Lower lobe of right lung (tissue), 2 donors: ENCODE results near the gene TGFB3. TPM values are rescaled to one million over a fixed set of nuclear protein-coding genes. Genes with fewer than 3 reads are reported as not detected.
"Not testable (repeated sequence)": the region's sequence is repeated elsewhere in the genome, so short reads cannot be mapped to it uniquely, and the experiment has no call there.

Experiments
- ATAC-seq, 2 donors: fragments of 200-7000 bp; cut with Tn5 transposase; one replicate each; pipeline ENCODE4 v1.9.1; 2020 to 2022; ENCODE audit warnings: mild to moderate bottlenecking in 2 of 2, moderate library complexity in 2 of 2
- DNase-seq: peaks from one replicate; pipeline ENCODE4 v3.0.0-alpha.2; 2020
- H3K27ac ChIP-seq: fragments of 200-600 bp; one replicate; pipeline ENCODE4 v1.8.0; 2022
- H3K27me3 ChIP-seq: fragments of 200-600 bp; one replicate; pipeline ENCODE4 v1.8.0; 2022; ENCODE audit warnings: low read depth
- H3K36me3 ChIP-seq: fragments of 200-600 bp; one replicate; pipeline ENCODE4 v1.8.0; 2022; ENCODE audit warnings: mild to moderate bottlenecking
- H3K4me1 ChIP-seq: fragments of 200-600 bp; one replicate; pipeline ENCODE4 v1.8.0; 2022
- H3K4me3 ChIP-seq: fragments of 200-600 bp; one replicate; pipeline ENCODE4 v1.8.0; 2022; ENCODE audit warnings: mild to moderate bottlenecking
- H3K9me3 ChIP-seq: fragments of 200-600 bp; one replicate; pipeline ENCODE4 v1.8.0; 2022
- intact Hi-C: fragments of 100-400 bp; cut with DNase I; formaldehyde crosslinking; loops from one replicate; pipeline ENCODE4 v1.11.0; 2022
- total RNA-seq: library from RNA; stranded (reverse); fragmentation: NEBNext Ultra II Directional; extraction: Animal tissue kit (Norgen Biotek cat#: 25700); gene quantifications from one replicate; pipeline ENCODE4 v1.2.1, GENCODE V29; 2021
- TF ChIP-seq, protein P1 (sequence below): fragments of 200-600 bp; IDR thresholded peaks from one replicate; pipeline ENCODE4 v1.8.0; 2022; ENCODE audit warnings: antibody characterized with exemption, mild to moderate bottlenecking
- donor health status: DM: no; HTN: yes; CAD: no; lungs with severe emphysema.

The TGFB3 gene
- total RNA-seq, 1 donor from 2014 or later: 15.7 TPM

- Histone ChIP-seq H3K9me3 (peaks cover 8% of the 10 kb centered on the region), H3K4me1 (no peaks in the 10 kb centered on the region), H3K27ac (no peak overlapping the region), H3K4me3 (no peak overlapping the region), H3K27me3 (no peaks in the 10 kb centered on the region), H3K36me3 (peaks cover 17% of the 10 kb centered on the region)
- DNase-seq: no peak
- intact Hi-C loops: no loop called here
- no peak for ATAC-seq
- TF ChIP-seq, protein P1, sequence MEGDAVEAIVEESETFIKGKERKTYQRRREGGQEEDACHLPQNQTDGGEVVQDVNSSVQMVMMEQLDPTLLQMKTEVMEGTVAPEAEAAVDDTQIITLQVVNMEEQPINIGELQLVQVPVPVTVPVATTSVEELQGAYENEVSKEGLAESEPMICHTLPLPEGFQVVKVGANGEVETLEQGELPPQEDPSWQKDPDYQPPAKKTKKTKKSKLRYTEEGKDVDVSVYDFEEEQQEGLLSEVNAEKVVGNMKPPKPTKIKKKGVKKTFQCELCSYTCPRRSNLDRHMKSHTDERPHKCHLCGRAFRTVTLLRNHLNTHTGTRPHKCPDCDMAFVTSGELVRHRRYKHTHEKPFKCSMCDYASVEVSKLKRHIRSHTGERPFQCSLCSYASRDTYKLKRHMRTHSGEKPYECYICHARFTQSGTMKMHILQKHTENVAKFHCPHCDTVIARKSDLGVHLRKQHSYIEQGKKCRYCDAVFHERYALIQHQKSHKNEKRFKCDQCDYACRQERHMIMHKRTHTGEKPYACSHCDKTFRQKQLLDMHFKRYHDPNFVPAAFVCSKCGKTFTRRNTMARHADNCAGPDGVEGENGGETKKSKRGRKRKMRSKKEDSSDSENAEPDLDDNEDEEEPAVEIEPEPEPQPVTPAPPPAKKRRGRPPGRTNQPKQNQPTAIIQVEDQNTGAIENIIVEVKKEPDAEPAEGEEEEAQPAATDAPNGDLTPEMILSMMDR: no peak
Observed at GRCh38 chr14:76015668-76016067, 33.9 kb upstream of the TGFB3 start.

DNA sequence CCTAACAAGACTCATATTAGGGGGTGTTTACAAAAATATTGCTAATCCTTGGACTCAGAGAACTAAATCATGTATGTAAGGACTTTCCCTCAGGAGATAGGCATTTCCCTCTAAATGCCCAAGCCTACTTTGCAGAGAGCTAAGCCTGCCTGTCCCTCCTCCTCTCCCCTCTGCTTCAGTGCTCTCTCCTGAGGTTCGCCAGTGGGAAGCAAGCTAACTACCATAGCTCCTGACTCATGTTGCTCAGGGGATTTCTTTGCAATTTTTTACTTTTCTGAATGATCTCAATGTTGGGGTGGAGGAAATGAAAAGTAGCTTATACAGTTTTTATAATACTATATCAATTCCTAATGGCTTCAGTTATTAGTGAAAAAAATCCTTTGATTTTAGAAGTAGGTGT, 33.4 kb upstream of the TGFB3 start:
- Histone ChIP-seq H3K27ac (no peak overlapping the region), H3K4me1 (no peaks in the 10 kb centered on the region), H3K9me3 (peaks cover 8% of the 10 kb centered on the region), H3K36me3 (peaks cover 17% of the 10 kb centered on the region), H3K4me3 (no peak overlapping the region), H3K27me3 (no peaks in the 10 kb centered on the region)
- TF ChIP-seq, protein P1: no peak
- ATAC-seq: no peak
- DNase-seq: no peak
- intact Hi-C loops: no loop called here

GRCh38 chr14:76012354-76012753, 30.6 kb upstream of the TGFB3 start:
- Histone ChIP-seq H3K9me3 (no peaks in the 10 kb centered on the region), H3K4me3 (no peak overlapping the region), H3K4me1 (no peaks in the 10 kb centered on the region), H3K36me3 (peaks cover 41% of the 10 kb centered on the region), H3K27ac (peak overlapping the region; percentile 60), H3K27me3 (no peaks in the 10 kb centered on the region)
- ATAC-seq (peak; percentile 68 to 87), DNase-seq (no peak)
- TF ChIP-seq, protein P1: no peak
- intact Hi-C loops: no loop called here

DNA sequence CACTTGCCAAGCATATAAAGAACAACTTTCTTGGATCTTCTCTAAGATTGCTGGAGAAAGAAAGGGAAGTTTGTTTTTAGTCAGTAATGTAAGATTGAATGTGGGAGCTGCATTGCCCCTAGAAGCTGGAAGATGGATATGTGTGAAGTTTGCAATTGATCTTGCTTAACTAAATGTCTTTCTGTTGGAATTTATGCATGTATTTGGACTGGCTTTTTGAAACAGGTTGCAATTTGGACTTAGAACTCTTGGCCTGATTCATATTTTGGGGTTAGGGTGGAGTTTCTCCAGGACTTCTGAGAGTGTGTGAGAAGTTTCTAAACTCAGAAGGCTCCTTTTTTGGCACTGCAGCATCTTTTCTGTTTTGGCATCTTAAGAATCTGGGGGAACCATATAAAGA, 30.1 kb upstream of the TGFB3 start:
- Histone ChIP-seq H3K27me3 (no peaks in the 10 kb centered on the region), H3K4me3 (no peak overlapping the region), H3K4me1 (no peaks in the 10 kb centered on the region), H3K27ac (no peak overlapping the region), H3K9me3 (no peaks in the 10 kb centered on the region), H3K36me3 (peaks cover 41% of the 10 kb centered on the region)
- DNase-seq (no peak), ATAC-seq (no peak)
- intact Hi-C loops: no loop called here
- TF ChIP-seq, protein P1: no peak

DNA sequence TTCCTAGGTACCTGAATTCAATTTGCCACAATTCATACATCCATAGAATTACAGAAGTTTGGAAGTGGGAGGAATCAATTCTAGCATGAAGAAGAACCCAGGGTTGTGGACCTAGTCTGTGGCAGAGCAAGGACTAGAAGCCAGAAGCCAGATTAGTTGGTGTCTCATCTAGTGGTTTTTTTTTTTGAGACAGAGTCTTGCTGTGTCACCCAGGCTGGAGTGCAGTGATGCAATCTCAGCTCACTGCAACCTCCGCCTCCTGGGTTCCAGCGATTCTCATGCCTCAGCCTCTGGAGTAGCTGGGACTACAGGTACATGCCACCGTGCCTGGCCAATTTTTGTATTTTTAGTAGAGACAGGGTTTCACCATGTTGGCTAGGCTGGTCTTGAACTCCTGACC, 27.8 kb upstream of the TGFB3 start:
- intact Hi-C loops, ATAC-seq, DNase-seq, H3K4me3 ChIP-seq, H3K27ac ChIP-seq, H3K27me3 ChIP-seq, H3K4me1 ChIP-seq, H3K9me3 ChIP-seq: not testable (repeated sequence)
- peaks cover 52% of the 10 kb centered on the region for H3K36me3 ChIP-seq

DNA sequence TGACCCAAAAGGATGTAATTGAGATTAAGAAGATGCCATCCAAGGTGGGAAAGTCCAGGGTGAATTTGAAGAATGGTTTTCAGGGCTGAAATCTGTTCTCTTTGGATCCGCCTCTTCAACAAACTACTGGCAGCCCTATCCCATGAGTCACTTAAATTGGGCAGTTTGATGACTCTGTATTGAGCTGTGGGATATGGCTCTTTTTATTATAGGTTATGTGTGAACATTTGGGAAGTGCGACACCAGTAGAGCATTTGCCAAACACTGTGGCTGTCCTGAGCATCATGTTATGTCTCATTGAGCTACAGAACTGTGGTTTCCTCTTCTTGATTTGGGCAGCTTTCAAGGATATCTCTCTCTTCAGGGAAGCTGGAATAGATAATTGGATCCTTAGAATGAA, 26.1 kb upstream of the TGFB3 start:
- no peak overlapping the region for H3K4me3 ChIP-seq
- no peak overlapping the region for H3K27ac ChIP-seq
- no peak for ATAC-seq
- H3K36me3 ChIP-seq: peaks cover 41% of the 10 kb centered on the region
- H3K4me1 ChIP-seq: no peaks in the 10 kb centered on the region
- intact Hi-C loops: no loop called here
- peaks cover 4% of the 10 kb centered on the region for H3K9me3 ChIP-seq
- no peak for DNase-seq
- TF ChIP-seq, protein P1: no peak
- H3K27me3 ChIP-seq: no peaks in the 10 kb centered on the region
